ENCODE data around the gene FGFBP3. TPM values are rescaled to one million over a fixed set of nuclear protein-coding genes. Genes with fewer than 3 reads are reported as not detected.

FGFBP3 gene
- total and polyA plus RNA-seq, 2 of the 13 experiments (the other 11 are each of a cell fraction or from before 2014, with no cell fraction given): 0.50 to 2.0 TPM

GRCh38 chr10:91909117-91909677 is at the start of gene FGFBP3 (continued):
- no peak for TF ChIP-seq PBX3 (CRISPR knock-in tag; IDR thresholded peaks at IDR 0.05; ENCODE audit: borderline replicate concordance)
- no peak for TF ChIP-seq HNF4G (IDR thresholded peaks at IDR 0.05; ENCODE audit: borderline replicate concordance, low read depth, low read length)
- TF ChIP-seq HNF4G (CRISPR knock-in tag; IDR thresholded peaks at IDR 0.05; ENCODE audit: borderline replicate concordance, low read depth): no peak
- TF ChIP-seq NFE2L1 (CRISPR knock-in tag; IDR thresholded peaks at IDR 0.05; ENCODE audit: borderline replicate concordance): no peak
- TF ChIP-seq ZNF143 (CRISPR knock-in tag; IDR thresholded peaks at IDR 0.05): no peak; the same call in 1 of the 2 replicates
- no peak for TF ChIP-seq ZNF232 (CRISPR knock-in tag; IDR thresholded peaks at IDR 0.05; ENCODE audit: borderline replicate concordance)
- no peak for TF ChIP-seq KLF12 (CRISPR knock-in tag; IDR thresholded peaks at IDR 0.05; ENCODE audit: borderline replicate concordance)
- TF ChIP-seq ZNF530 (CRISPR knock-in tag; IDR thresholded peaks at IDR 0.05; ENCODE audit: low read depth): no peak
- no peak for TF ChIP-seq CENPT (CRISPR knock-in tag; IDR thresholded peaks at IDR 0.05; ENCODE audit: low read depth)
- no peak for TF ChIP-seq MXD3 (CRISPR knock-in tag; IDR thresholded peaks at IDR 0.05)
- TF ChIP-seq MYPOP (CRISPR knock-in tag; IDR thresholded peaks at IDR 0.05): peak; percentile 0; the same call in 1 of the 2 replicates
- no peak for TF ChIP-seq NR0B2 (CRISPR knock-in tag; IDR thresholded peaks at IDR 0.05)
- TF ChIP-seq TBX2 (CRISPR knock-in tag; IDR thresholded peaks at IDR 0.05; ENCODE audit: borderline replicate concordance): peak; percentile 36
- no peak for TF ChIP-seq ZNF567 (CRISPR knock-in tag; IDR thresholded peaks at IDR 0.05; ENCODE audit: borderline replicate concordance)
- no peak for TF ChIP-seq ZNF644 (CRISPR knock-in tag; IDR thresholded peaks at IDR 0.05; ENCODE audit: low read depth)
- TF ChIP-seq STAG1 (CRISPR knock-in tag; IDR thresholded peaks at IDR 0.05): no peak
- no peak for TF ChIP-seq PHB2 (IDR thresholded peaks at IDR 0.05; ENCODE audit: partially characterized antibody)
- TF ChIP-seq ZBTB37 (CRISPR knock-in tag; IDR thresholded peaks at IDR 0.05): peak; percentile 73; the same call in 1 of the 2 replicates
- no peak for TF ChIP-seq TRIM24 (CRISPR knock-in tag; IDR thresholded peaks at IDR 0.05)
- TF ChIP-seq HNF4A (CRISPR knock-in tag; IDR thresholded peaks at IDR 0.05): no peak
- TF ChIP-seq ATF6 (CRISPR knock-in tag; conservative IDR thresholded peaks at IDR 0.05): no peak
- no peak for TF ChIP-seq SCMH1 (CRISPR knock-in tag; IDR thresholded peaks at IDR 0.05; ENCODE audit: borderline replicate concordance)
- TF ChIP-seq TBX3 (IDR thresholded peaks at IDR 0.05; ENCODE audit: borderline replicate concordance): no peak
- no peak for TF ChIP-seq MAFG (CRISPR knock-in tag; IDR thresholded peaks at IDR 0.05)

All from HepG2 (cell line).